NCI-H2196 (cell line): ENCODE data around the gene SH3TC2.
A peak's percentile ranks its signal among the peaks of the same experiment; 100 is the strongest.

Experiments
- DNase-seq: peaks from one replicate; lab custom pipeline; 2025; ENCODE audit not compliant: unreplicated experiment; lab: John Stamatoyannopoulos, UW

SH3TC2 gene

GRCh38 chr5:148974642-148975327, 88.1 kb downstream of the SH3TC2 start:
- no peak for DNase-seq

GRCh38 chr5:148973455-148973854, 89.4 kb downstream of the SH3TC2 start:
- no peak for DNase-seq

- no peak for DNase-seq
Observed at GRCh38 chr5:148972974-148973374, 89.9 kb downstream of the SH3TC2 start.

- no peak for DNase-seq
Observed at GRCh38 chr5:148972396-148972795, 90.5 kb downstream of the SH3TC2 start.

GRCh38 chr5:148970876-148971275, 92.0 kb downstream of the SH3TC2 start:
- DNase-seq: no peak

- no peak for DNase-seq
Observed at GRCh38 chr5:148970228-148970627, 92.6 kb downstream of the SH3TC2 start.

- no peak for DNase-seq
Observed at GRCh38 chr5:148969291-148969690, 93.6 kb downstream of the SH3TC2 start.

- DNase-seq: no peak
Observed at GRCh38 chr5:148968311-148968710, 94.6 kb downstream of the SH3TC2 start.

GRCh38 chr5:148967783-148968182, 95.1 kb downstream of the SH3TC2 start:
- DNase-seq: no peak

GRCh38 chr5:148966938-148967337, 95.9 kb downstream of the SH3TC2 start:
- DNase-seq: no peak

- DNase-seq: no peak
Observed at GRCh38 chr5:148966348-148966747, 96.5 kb downstream of the SH3TC2 start.

- peak; percentile 62 for DNase-seq
Observed at GRCh38 chr5:148965511-148966265, 97.2 kb downstream of the SH3TC2 start.

GRCh38 chr5:148963664-148964063, 99.2 kb downstream of the SH3TC2 start:
- no peak for DNase-seq

- DNase-seq: no peak
Observed at GRCh38 chr5:148962761-148963324, 100.0 kb downstream of the SH3TC2 start.

GRCh38 chr5:148962200-148962550, 100.7 kb downstream of the SH3TC2 start:
- no peak for DNase-seq

GRCh38 chr5:148961261-148962199, 101.3 kb downstream of the SH3TC2 start:
- no peak for DNase-seq

- no peak for DNase-seq
Observed at GRCh38 chr5:148960070-148960769, 102.6 kb downstream of the SH3TC2 start.

- DNase-seq: no peak
Observed at GRCh38 chr5:148957591-148958202, 105.2 kb downstream of the SH3TC2 start.

GRCh38 chr5:148956477-148957385, 106.1 kb downstream of the SH3TC2 start:
- no peak for DNase-seq
